ENCODE data around the gene USP34. TPM values are rescaled to one million over a fixed set of nuclear protein-coding genes. Genes with fewer than 3 reads are reported as not detected.

The USP34 gene
- total RNA-seq, 1 donor from 2014 or later, result 88.2 TPM

- DNase-seq (ENCODE audit: low spot score), result no peak
These were observed 94.7 kb downstream of the USP34 start for GRCh38 chr2:61376211-61376610.

DNA sequence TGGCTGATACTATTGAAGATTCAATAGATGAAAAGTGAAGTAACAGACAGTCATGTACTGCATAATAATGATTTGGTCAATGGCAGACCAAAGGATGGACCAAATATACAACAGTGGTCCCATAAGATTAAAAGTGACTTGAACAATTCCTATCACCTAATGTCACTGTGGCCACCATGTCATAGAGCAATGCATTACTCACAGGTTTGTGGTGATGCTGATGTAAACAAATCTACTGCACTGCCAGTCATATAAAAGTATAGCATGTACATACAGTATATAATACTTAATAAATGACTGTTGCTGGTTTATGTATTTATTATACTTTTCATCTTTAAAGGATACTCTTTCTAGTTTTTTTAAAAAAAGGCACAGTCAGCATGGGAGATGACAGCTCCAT lies 99.9 kb downstream of the USP34 start:
- DNase-seq (ENCODE audit: low spot score), result no peak

- DNase-seq (ENCODE audit: low spot score), result no peak
These were observed 101.9 kb downstream of the USP34 start for GRCh38 chr2:61368687-61369665.

- no peak for DNase-seq (ENCODE audit: low spot score)
These were observed 103.7 kb downstream of the USP34 start for GRCh38 chr2:61367177-61367576.

DNA sequence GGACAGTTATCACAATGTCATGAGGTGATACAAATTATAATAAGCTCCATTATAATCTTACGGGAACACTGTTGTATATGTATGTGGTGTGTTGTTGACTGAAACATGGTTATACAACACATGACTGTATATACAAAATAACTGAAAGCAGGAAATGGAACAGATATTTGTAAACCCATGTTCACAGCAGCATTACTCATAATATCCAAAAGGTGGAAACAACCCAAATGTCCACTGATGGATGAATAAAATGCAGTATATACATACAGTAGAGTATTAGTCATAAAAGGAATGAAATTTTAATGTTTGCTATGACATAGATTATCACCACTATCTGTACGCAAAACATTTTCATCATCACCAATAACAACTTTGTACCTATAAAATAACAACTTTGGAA lies 107.3 kb downstream of the USP34 start:
- no peak for DNase-seq (ENCODE audit: low spot score)

DNA sequence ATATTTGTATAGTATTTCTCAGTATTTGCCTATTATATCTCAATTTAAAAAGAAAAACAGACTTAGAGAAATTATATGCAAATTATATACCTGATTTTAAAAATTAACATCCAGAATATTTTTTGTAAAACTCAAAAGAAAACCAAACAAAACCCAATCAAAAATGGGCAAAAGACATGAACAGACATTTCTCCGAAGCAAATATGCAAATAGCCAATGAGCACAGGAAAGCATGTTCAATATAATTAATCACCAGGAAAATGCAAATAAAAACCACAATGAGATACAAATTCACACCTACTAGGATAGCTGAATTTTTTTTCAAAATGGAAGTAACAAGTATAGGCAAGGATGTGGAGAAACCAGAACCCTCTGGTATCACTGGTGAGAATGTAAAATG lies 108.0 kb downstream of the USP34 start:
- no peak for DNase-seq (ENCODE audit: low spot score)

DNA sequence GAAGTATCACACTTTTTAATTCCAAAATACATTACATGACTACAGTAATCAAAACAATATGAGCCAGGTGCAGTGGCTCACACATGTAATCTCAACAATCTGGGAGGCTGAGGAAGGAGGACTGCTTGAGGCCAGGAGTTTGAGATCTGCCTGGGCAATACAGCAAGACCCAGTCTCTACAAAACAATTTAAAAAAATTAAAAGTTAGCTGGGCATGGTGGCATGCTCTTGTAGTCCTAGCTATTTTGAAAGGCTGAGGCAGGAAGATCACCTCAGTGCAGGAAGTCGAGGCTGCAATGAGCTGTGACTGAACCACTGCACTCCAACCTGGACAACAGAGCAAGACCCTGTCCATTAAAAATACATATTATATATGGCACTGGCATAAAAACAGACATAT lies 109.8 kb downstream of the USP34 start:
- no peak for DNase-seq (ENCODE audit: low spot score)

- no peak for DNase-seq (ENCODE audit: low spot score)
These were observed 111.8 kb downstream of the USP34 start for GRCh38 chr2:61359058-61359457.

GRCh38 chr2:61357681-61358080 lies 113.2 kb downstream of the USP34 start:
- DNase-seq (ENCODE audit: low spot score), result no peak

DNA sequence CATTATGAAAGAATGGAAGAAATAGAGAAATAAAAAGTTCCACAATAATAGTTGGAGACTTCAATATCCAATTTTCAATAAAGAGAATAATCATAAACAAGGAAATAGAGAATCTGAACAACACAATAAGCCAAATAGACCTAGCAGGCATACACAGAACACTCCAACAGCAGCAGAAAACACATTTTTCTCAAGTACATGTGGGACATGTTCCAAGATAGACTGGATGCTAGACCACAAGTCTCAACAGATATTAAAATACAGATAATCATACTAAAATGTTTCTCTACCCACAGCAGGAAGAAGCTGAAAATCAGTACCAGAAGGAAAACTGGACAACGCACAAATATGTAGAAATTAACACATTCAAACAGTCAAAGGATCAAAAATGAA lies 113.9 kb downstream of the USP34 start:
- DNase-seq (ENCODE audit: low spot score), result no peak

DNA sequence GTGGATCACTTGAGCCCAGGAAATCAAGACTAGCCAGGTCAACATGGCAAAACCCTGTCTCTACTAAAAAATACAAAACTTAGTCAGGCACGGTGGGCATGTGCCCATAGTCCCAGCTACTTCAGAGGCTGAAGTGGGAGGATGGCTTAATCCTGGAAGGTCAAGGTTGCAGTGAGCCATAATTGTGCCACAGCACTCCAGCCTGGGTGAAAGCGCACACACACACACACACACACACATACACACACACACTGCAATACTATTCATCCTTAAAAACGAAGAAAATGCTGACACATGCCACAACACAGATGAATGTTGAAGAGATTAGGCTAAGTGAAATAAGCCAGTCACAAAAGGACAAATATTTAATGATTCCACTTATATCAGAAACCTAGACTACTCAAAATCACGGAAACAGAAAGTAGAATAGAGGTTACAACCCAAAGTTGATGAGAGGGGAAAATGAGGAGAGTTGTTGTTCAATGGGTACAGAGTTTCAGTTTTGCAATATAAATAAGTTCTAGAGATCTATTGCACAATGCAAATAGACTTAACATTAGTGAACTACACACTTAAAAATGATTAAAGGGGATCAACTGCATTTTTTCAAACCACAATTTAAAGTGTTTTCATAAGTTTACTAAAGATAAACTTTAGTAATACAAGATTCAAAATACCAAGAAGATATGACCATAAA lies 114.5 kb downstream of the USP34 start:
- no peak for DNase-seq (ENCODE audit: low spot score)

DNA sequence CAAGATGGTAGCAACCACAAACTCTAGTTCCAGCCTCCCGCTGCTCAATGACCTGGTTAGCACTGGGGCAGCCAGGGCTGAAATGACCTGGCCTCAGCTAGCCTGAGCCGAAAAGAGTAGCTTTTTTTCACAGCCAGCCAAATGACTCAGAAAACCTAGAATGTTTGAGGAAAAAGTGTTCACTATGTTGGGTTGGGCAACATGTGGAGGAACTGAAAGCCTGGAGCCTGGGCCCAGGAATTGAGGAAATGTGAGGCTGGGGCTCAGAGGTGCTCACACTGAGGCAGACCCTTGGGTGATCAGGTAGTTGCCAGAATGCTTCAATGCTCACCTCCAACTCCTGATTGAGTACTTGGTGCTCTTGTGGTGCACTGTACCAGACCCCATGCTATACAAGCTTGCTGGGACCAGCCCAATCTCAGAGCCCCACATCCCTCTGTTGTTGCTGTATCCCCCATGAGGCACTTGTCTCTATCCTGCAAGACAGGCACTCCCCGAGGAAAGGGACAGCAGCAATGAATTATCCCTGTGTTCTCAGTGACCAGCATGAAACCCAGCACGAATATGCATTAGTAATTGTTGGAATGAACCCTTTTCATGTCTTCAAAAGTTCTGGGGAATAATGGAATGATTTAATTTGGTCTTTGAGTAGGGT lies 116.2 kb downstream of the USP34 start:
- DNase-seq (ENCODE audit: low spot score), result no peak

DNA sequence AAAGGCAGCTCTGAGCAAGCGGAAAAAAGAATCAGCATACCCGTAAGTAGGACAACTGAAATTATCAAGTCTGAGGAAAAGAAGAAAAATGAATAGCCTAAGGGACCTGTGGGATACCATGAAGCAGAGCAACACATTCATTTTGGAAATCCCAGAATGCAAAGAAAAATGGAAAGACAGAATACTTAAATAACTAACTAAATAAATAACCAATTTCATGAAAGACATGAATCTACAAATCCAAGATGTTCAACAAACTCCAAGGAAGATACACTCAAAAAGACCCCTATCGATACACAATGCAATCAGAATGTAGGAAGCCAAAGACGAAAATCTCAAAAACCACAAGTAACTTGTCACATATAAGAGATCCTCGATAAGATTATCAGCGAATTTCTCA lies 117.0 kb downstream of the USP34 start:
- no peak for DNase-seq (ENCODE audit: low spot score)

- no peak for DNase-seq (ENCODE audit: low spot score)
These were observed 120.1 kb downstream of the USP34 start for GRCh38 chr2:61350777-61351176.

- no peak for DNase-seq (ENCODE audit: low spot score)
These were observed 127.7 kb downstream of the USP34 start for GRCh38 chr2:61343141-61343540.

DNA sequence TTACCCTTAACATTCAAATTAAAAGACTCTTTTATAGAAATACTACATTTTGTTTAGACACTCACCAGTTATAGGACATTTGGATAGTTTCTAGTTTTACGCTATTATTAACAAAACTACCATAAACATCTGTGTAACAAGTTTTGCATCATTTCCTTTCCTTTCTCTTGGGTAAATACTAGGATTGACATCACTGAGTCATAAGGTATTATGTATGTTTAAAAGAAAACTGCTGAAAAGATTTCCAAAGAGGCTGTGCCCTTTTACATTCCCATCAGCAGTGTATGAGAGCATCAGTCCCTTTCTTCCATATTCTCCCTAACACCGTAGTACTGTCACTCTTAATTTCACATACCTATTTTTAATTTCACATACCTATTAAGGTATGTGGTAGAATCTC lies 130.6 kb downstream of the USP34 start:
- no peak for DNase-seq (ENCODE audit: low spot score)

DNA sequence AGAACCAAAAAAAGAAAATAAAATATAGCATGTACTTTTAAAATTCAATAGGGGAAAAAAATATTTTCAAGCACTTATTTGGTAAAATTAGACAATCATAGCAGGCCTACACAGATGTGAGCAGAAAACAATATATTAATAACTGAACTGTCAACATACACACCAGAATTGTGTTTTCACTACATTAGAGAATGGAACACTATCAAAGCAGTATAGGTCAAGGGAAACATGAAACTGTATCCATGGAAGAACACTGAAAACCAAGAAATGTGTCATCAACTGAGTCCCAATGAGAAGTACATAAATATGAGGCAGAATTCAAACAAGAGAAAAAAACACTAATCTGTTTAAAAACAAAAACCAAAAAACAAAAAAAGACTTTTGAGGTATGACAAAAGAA lies 132.4 kb downstream of the USP34 start:
- no peak for DNase-seq (ENCODE audit: low spot score)

GRCh38 chr2:61335187-61335586 lies 135.7 kb downstream of the USP34 start:
- no peak for DNase-seq (ENCODE audit: low spot score)

DNA sequence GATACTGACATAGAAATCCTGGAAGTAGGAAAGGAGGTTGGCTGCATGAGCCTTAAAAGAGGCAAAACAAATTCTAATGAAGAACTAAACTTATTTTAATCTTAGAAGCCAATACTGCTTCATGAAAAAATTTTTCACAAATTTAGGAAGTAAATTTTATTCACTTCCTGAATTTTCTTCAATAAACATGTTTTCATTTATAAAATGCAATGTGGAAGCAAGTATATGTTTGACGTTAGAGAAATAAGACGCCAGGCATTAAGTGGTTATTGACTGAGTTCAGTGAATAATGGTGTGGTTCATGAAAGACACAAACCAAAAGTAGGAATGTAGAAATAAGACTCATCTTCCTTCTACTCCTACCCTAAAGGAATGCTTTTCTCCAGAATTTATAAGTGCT lies 136.4 kb downstream of the USP34 start:
- no peak for DNase-seq (ENCODE audit: low spot score)

DNA sequence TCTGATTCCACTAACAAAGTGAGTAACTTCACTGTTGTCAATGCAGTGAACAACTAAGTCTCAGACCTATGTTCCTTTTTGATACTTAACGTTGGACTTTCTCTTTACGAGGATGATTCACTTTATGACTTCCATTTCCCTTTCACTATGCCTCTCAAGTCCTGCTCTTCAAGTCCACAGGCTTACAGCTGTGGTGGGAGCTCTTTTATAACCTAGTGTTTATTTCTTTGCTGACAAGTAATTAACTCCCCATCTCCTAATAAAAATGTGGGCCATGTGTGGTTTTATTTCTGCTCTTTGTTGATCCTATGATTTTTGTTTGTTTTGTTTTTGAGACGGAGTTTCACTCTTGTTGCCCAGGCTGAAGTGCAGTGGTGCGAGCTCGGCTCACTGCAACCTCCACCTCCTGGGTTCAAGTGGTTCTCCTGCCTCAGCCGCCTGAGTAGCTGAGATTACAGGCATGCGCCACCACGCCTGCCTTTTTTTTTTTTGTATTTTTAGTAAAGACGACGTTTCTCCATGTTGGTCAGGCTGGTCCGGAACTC lies 142.1 kb downstream of the USP34 start:
- no peak for DNase-seq (ENCODE audit: low spot score)

GRCh38 chr2:61327173-61327572 lies 143.7 kb downstream of the USP34 start:
- DNase-seq (ENCODE audit: low spot score), result no peak

DNA sequence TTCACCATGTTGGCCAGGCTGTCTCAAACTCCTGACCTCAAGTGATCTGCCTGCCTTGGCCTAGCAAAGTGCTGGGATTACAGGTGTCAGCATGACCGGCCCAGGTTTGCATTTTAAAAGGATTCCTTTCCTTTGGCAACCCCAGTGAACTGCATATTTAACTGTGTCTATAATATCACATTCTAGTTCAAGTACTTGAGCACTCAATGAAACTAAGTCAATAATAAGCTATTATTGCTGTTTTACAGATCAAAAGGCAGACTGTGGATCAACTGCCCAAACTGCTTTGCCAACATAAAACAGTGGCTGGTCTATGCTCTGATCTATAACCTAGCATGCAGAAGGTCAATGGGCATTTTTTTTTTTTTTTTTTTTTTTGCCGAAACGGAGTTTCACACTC lies 144.5 kb downstream of the USP34 start:
- no peak for DNase-seq (ENCODE audit: low spot score)
